Ishikawa (cell line): ENCODE data around the gene NCEH1.

Experiments
- CEBPB ChIP-seq: IDR thresholded peaks from 2 replicates; pipeline ENCODE4 v1.6.1; 2012
- CREB1 ChIP-seq: IDR thresholded peaks from 2 replicates; pipeline ENCODE4 v1.6.1; 2012; ENCODE audit warnings: low read depth
- EP300 ChIP-seq: IDR thresholded peaks from 2 replicates; pipeline ENCODE4 v1.6.1; 2012; ENCODE audit warnings: borderline replicate concordance
- FOXM1 ChIP-seq: IDR thresholded peaks from 2 replicates; pipeline ENCODE4 v1.6.1; 2012; ENCODE audit warnings: low read depth, borderline replicate concordance
- RAD21 ChIP-seq: IDR thresholded peaks from 2 replicates; pipeline ENCODE4 v1.6.1; 2012; ENCODE audit warnings: low read depth
- TAF1 ChIP-seq: IDR thresholded peaks from 2 replicates; pipeline ENCODE4 v1.6.1; 2012; ENCODE audit warnings: low read depth, mild to moderate bottlenecking
- USF1 ChIP-seq: IDR thresholded peaks from 2 replicates; pipeline ENCODE4 v1.6.1; 2012
- YY1 ChIP-seq: IDR thresholded peaks from 2 replicates; pipeline ENCODE4 v1.6.1; 2012; ENCODE audit warnings: low read depth
- TF ChIP-seq, protein P1 (sequence below): IDR thresholded peaks from 2 replicates; pipeline ENCODE4 v1.6.1; 2012; ENCODE audit warnings: low read depth, mild to moderate bottlenecking
- TF ChIP-seq, protein P2 (sequence below): IDR thresholded peaks from 2 replicates; pipeline ENCODE4 v1.6.1; 2012

DNA sequence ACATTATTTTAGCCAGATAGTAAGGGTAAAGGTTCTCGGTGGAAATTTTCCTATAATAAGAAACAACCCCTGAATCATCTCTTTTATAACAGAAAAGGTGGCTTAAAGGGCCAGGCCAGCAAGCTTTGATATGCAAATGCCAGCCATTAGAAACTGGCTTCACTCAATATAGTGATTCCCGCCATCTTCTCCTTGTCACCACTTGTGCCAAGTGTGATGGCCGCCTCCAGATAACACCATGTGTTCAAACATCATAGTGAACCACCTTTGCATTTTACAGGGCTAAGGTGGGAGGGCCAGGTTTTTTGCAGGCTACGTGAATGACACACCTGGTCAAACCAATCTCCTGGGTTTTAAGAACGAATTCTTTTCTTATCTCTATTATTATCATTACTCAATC, 31.3 kb downstream of the NCEH1 start:
- TF ChIP-seq TAF1 = no peak
- TF ChIP-seq, protein P1, sequence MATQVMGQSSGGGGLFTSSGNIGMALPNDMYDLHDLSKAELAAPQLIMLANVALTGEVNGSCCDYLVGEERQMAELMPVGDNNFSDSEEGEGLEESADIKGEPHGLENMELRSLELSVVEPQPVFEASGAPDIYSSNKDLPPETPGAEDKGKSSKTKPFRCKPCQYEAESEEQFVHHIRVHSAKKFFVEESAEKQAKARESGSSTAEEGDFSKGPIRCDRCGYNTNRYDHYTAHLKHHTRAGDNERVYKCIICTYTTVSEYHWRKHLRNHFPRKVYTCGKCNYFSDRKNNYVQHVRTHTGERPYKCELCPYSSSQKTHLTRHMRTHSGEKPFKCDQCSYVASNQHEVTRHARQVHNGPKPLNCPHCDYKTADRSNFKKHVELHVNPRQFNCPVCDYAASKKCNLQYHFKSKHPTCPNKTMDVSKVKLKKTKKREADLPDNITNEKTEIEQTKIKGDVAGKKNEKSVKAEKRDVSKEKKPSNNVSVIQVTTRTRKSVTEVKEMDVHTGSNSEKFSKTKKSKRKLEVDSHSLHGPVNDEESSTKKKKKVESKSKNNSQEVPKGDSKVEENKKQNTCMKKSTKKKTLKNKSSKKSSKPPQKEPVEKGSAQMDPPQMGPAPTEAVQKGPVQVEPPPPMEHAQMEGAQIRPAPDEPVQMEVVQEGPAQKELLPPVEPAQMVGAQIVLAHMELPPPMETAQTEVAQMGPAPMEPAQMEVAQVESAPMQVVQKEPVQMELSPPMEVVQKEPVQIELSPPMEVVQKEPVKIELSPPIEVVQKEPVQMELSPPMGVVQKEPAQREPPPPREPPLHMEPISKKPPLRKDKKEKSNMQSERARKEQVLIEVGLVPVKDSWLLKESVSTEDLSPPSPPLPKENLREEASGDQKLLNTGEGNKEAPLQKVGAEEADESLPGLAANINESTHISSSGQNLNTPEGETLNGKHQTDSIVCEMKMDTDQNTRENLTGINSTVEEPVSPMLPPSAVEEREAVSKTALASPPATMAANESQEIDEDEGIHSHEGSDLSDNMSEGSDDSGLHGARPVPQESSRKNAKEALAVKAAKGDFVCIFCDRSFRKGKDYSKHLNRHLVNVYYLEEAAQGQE = no peak
- no peak for TF ChIP-seq EP300
- TF ChIP-seq YY1 = no peak
- no peak for TF ChIP-seq CREB1
- TF ChIP-seq, protein P2, sequence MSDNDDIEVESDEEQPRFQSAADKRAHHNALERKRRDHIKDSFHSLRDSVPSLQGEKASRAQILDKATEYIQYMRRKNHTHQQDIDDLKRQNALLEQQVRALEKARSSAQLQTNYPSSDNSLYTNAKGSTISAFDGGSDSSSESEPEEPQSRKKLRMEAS = no peak
- TF ChIP-seq USF1 = no peak
- TF ChIP-seq CEBPB = no peak
- no peak for TF ChIP-seq FOXM1
- no peak for TF ChIP-seq RAD21
